Mesendoderm (in vitro differentiated cells): ENCODE measurements around the gene PPFIA2.

Experiments
- DNase-seq: peaks from one replicate; pipeline ENCODE4 v3.0.0; 2013
- H2AK5ac ChIP-seq: 2 replicates; pipeline ENCODE4 v1.6.1; 2013; ENCODE audit warnings: low read length, inconsistent platforms
- H2BK120ac ChIP-seq: 2 replicates; pipeline ENCODE4 v1.6.1; 2013; ENCODE audit warnings: low read depth, mild to moderate bottlenecking, low read length, moderate library complexity, mixed read lengths
- H2BK15ac ChIP-seq: replicated peaks from 2 replicates; pipeline ENCODE4 v1.6.1; 2013; ENCODE audit warnings: low read depth, mild to moderate bottlenecking, moderate library complexity
- H2BK5ac ChIP-seq: 2 replicates; pipeline ENCODE4 v1.6.1; 2013; ENCODE audit warnings: low read length, inconsistent platforms
- H3K18ac ChIP-seq: 2 replicates; pipeline ENCODE4 v1.6.1; 2013; ENCODE audit warnings: mild to moderate bottlenecking, low read length, mixed read lengths
- H3K23ac ChIP-seq: one replicate; pipeline ENCODE4 v1.6.1; 2013; ENCODE audit warnings: low read length
- H3K27ac ChIP-seq: 2 replicates; pipeline ENCODE4 v1.5.1; 2013; ENCODE audit warnings: low read depth, mild to moderate bottlenecking, inconsistent platforms, low read length, moderate library complexity
- H3K27me3 ChIP-seq: 2 replicates; pipeline ENCODE4 v1.6.1; 2013; ENCODE audit warnings: low read length, control low read depth, mild to moderate bottlenecking, inconsistent platforms; ENCODE audit not compliant: insufficient read depth, poor library complexity
- H3K36me3 ChIP-seq: 2 replicates; pipeline ENCODE4 v1.6.1; 2013; ENCODE audit warnings: low read length, inconsistent platforms; ENCODE audit not compliant: control insufficient read depth, insufficient read depth
- H3K4ac ChIP-seq: one replicate; pipeline ENCODE4 v1.6.1; 2013; ENCODE audit warnings: low read depth, mild to moderate bottlenecking, low read length, moderate library complexity
- H3K4me1 ChIP-seq: 2 replicates; pipeline ENCODE4 v1.6.1; 2013; ENCODE audit warnings: low read depth, low read length, inconsistent platforms; ENCODE audit not compliant: control insufficient read depth
- H3K4me2 ChIP-seq: 2 replicates; pipeline ENCODE4 v1.6.1; 2013; ENCODE audit warnings: low read length
- H3K4me3 ChIP-seq: 2 replicates; pipeline ENCODE4 v1.5.1; 2013; ENCODE audit warnings: mild to moderate bottlenecking, low read length
- H3K56ac ChIP-seq: one replicate; pipeline ENCODE4 v1.6.1; 2013; ENCODE audit warnings: low read length
- H3K79me1 ChIP-seq: 2 replicates; pipeline ENCODE4 v1.6.1; 2013; ENCODE audit warnings: low read length, inconsistent platforms
- H3K79me2 ChIP-seq: 2 replicates; pipeline ENCODE4 v1.6.1; 2013; ENCODE audit warnings: mild to moderate bottlenecking, low read length; ENCODE audit not compliant: control insufficient read depth, insufficient read depth
- H3K9ac ChIP-seq: 2 replicates; pipeline ENCODE4 v1.6.1; 2013; ENCODE audit warnings: low read length, inconsistent platforms
- H4K5ac ChIP-seq: one replicate; pipeline ENCODE4 v1.6.1; 2013; ENCODE audit warnings: low read length
- H4K8ac ChIP-seq: one replicate; pipeline ENCODE4 v1.6.1; 2013; ENCODE audit warnings: low read depth, mild to moderate bottlenecking, control low read depth, low read length, moderate library complexity
- WGBS: extraction: QIAGEN DNeasy Blood & Tissue Kit; methylation state at CpG from one replicate; pipeline ENCODE4 v1.1.7; 2013; ENCODE audit warnings: low lambda C conversion rate, missing lambda C conversion rate; ENCODE audit not compliant: insufficient coverage; ENCODE audit errors: extremely low coverage; 5-methylcytosine and 5-hydroxymethylcytosine counted together

Gene PPFIA2

DNA sequence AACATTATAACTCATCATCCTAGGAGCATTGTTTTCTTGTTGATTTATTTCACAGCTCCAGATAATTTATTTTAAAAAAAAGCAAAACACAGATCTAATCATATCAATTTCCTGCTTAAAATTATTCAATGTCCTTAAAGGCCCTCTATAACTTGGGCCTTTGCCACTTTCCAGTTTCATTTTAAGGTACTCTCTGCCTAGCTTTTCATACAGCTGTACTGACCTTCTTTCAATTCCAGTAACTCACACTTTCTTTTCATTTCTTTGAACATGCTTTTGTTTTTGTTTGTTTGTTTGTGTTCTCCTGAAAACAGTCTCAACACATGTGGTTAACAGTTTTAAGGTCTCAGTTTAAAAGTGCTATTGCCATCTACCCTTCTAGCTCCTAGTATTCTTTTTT lies 399.4 kb downstream of the PPFIA2 start:
- Histone ChIP-seq H3K79me1 (no peaks in the 10 kb centered on the region), H3K9ac (no peak overlapping the region), H3K27ac (no peak overlapping the region), H2BK15ac (no peak overlapping the region), H3K36me3 (no peaks in the 10 kb centered on the region), H4K8ac (no peak overlapping the region), H3K4me3 (no peak overlapping the region), H2BK5ac (no peak overlapping the region), H3K23ac (no peak overlapping the region), H3K4ac (no peak overlapping the region), H4K5ac (no peak overlapping the region), H2AK5ac (no peak overlapping the region), H3K56ac (no peak overlapping the region), H3K27me3 (no peaks in the 10 kb centered on the region), H2BK120ac (no peak overlapping the region), H3K4me1 (no peaks in the 10 kb centered on the region), H3K4me2 (no peak overlapping the region), H3K18ac (no peak overlapping the region), H3K79me2 (no peaks in the 10 kb centered on the region)
- DNase-seq: no peak

- no peak overlapping the region for H3K23ac ChIP-seq
- WGBS: no CpG with 5 or more reads among the region's 5 CpGs
Measured at GRCh38 chr12:81354327-81354932, 404.7 kb downstream of the PPFIA2 start.

DNA sequence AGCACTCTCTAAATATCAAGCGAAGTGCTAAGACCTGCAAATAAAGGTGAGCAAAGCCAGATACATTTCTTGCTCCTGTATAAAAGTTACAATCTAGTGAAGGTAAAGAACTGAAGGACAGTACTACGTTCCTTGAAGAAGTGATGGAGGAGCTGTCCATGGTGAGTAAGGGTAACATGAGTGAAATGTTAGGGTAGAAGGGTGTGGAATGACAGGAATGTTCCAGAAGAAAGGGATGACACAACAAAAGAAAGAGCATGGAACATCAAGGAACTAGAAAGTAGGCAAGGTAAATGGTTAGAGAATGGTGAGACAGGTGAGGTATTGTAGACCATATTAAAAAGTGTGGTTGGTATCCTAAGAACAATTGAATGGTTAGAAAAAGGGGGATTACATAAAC lies 408.8 kb downstream of the PPFIA2 start:
- H3K4me3 ChIP-seq: no peak overlapping the region
- H3K56ac ChIP-seq: no peak overlapping the region
- H3K27ac ChIP-seq: no peak overlapping the region
- no peak overlapping the region for H3K9ac ChIP-seq
- WGBS: no CpG with 5 or more reads among the region's 2 CpGs
- H3K27me3 ChIP-seq: no peaks in the 10 kb centered on the region
- H2AK5ac ChIP-seq: no peak overlapping the region
- no peak overlapping the region for H3K23ac ChIP-seq
- H4K5ac ChIP-seq: no peak overlapping the region
- H4K8ac ChIP-seq: no peak overlapping the region
- no peaks in the 10 kb centered on the region for H3K79me2 ChIP-seq
- peak; percentile 71 for DNase-seq
- no peak overlapping the region for H3K18ac ChIP-seq
- H3K4ac ChIP-seq: no peak overlapping the region
- H2BK120ac ChIP-seq: no peak overlapping the region
- no peaks in the 10 kb centered on the region for H3K4me1 ChIP-seq
- no peaks in the 10 kb centered on the region for H3K36me3 ChIP-seq
- no peak overlapping the region for H2BK5ac ChIP-seq
- H3K4me2 ChIP-seq: no peak overlapping the region
- no peaks in the 10 kb centered on the region for H3K79me1 ChIP-seq
- no peak overlapping the region for H2BK15ac ChIP-seq

More at GRCh38 chr12:81354327-81354932, 404.7 kb downstream of the PPFIA2 start:
- Histone ChIP-seq H4K8ac (no peak overlapping the region), H3K79me1 (no peaks in the 10 kb centered on the region), H2BK15ac (no peak overlapping the region), H3K27me3 (no peaks in the 10 kb centered on the region), H3K4ac (no peak overlapping the region), H2BK5ac (no peak overlapping the region), H3K36me3 (no peaks in the 10 kb centered on the region), H3K27ac (no peak overlapping the region), H3K18ac (no peak overlapping the region), H2BK120ac (no peak overlapping the region), H3K9ac (no peak overlapping the region), H3K56ac (no peak overlapping the region), H2AK5ac (no peak overlapping the region), H3K4me3 (no peak overlapping the region), H3K79me2 (no peaks in the 10 kb centered on the region), H4K5ac (no peak overlapping the region), H3K4me1 (no peaks in the 10 kb centered on the region), H3K4me2 (no peak overlapping the region)
- DNase-seq: no peak

DNA sequence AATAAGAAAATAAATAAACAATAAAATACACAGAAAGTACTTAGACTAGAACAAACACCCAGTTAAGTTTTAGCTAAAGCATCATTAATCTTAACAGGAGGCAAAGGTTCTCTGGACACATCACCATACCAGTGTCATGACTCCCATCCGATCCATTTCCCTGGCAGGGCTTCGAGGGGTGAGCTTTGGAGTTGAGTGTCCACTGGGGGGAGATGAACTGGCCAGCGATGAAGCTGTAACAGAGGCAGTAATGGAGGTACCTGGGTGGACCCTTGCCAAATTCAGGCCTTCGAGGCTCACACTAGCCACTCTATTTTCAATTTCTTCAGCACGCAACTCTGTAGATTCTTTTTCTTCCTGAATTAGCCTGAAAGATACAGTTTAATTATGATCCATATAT lies 411.7 kb downstream of the PPFIA2 start:
- no peak overlapping the region for H3K4ac ChIP-seq
- no peak for DNase-seq
- no peak overlapping the region for H3K23ac ChIP-seq
- no peak overlapping the region for H2BK120ac ChIP-seq
- H2BK15ac ChIP-seq: no peak overlapping the region
- no peak overlapping the region for H4K5ac ChIP-seq
- H3K4me3 ChIP-seq: no peak overlapping the region
- no peaks in the 10 kb centered on the region for H3K27me3 ChIP-seq
- no peak overlapping the region for H2BK5ac ChIP-seq
- WGBS: no CpG with 5 or more reads among the region's 5 CpGs
- no peaks in the 10 kb centered on the region for H3K79me1 ChIP-seq
- H3K36me3 ChIP-seq: no peaks in the 10 kb centered on the region
- no peak overlapping the region for H3K9ac ChIP-seq
- H2AK5ac ChIP-seq: no peak overlapping the region
- no peak overlapping the region for H3K18ac ChIP-seq
- no peaks in the 10 kb centered on the region for H3K79me2 ChIP-seq
- no peaks in the 10 kb centered on the region for H3K4me1 ChIP-seq
- no peak overlapping the region for H4K8ac ChIP-seq
- no peak overlapping the region for H3K4me2 ChIP-seq
- no peak overlapping the region for H3K27ac ChIP-seq
- no peak overlapping the region for H3K56ac ChIP-seq

DNA sequence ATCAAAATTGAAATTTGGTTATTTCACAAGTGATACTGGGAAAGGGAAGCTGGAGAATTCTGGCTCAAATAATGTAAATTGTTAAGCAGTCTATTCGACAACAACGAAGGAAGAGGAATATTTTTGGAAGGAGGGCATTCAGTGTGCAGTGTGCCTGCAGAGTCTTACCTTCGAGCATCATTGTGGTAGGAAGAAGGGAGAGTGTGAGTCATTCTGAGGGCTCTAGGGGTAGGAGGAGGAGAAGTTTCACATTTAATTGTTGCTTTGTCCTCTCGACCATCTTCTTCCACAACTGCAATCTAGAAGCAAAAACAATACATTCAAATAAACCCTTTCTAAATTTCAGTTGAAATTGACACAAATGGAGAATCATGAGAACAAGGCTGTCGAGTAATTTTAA lies 418.2 kb downstream of the PPFIA2 start:
- Histone ChIP-seq H3K23ac (no peak overlapping the region), H4K5ac (no peak overlapping the region), H3K4me3 (no peak overlapping the region), H3K79me1 (no peaks in the 10 kb centered on the region), H3K9ac (no peak overlapping the region), H3K27me3 (no peaks in the 10 kb centered on the region), H2BK5ac (no peak overlapping the region), H2BK15ac (no peak overlapping the region), H4K8ac (no peak overlapping the region), H3K18ac (no peak overlapping the region), H3K56ac (no peak overlapping the region), H3K4me1 (no peaks in the 10 kb centered on the region), H3K4ac (no peak overlapping the region), H3K79me2 (no peaks in the 10 kb centered on the region), H3K27ac (no peak overlapping the region), H3K36me3 (no peaks in the 10 kb centered on the region), H3K4me2 (no peak overlapping the region), H2AK5ac (no peak overlapping the region), H2BK120ac (no peak overlapping the region)
- no CpG with 5 or more reads among the region's 5 CpGs for WGBS
- no peak for DNase-seq

- Histone ChIP-seq H3K79me2 (no peaks in the 10 kb centered on the region), H4K8ac (no peak overlapping the region)
Measured at GRCh38 chr12:81339071-81339470, 420.1 kb downstream of the PPFIA2 start.

More at GRCh38 chr12:81339071-81339470, 420.1 kb downstream of the PPFIA2 start:
- H3K9ac ChIP-seq: no peak overlapping the region
- no peak overlapping the region for H3K4ac ChIP-seq
- no peak overlapping the region for H3K18ac ChIP-seq
- no peaks in the 10 kb centered on the region for H3K36me3 ChIP-seq
- no peaks in the 10 kb centered on the region for H3K79me1 ChIP-seq
- H3K4me1 ChIP-seq: no peaks in the 10 kb centered on the region
- H3K4me3 ChIP-seq: no peak overlapping the region
- no peak overlapping the region for H3K23ac ChIP-seq
- no peak overlapping the region for H3K4me2 ChIP-seq
- no peak overlapping the region for H2BK5ac ChIP-seq
- no peak for DNase-seq
- H3K27ac ChIP-seq: no peak overlapping the region
- WGBS: no CpG with 5 or more reads among the region's 4 CpGs
- H2BK15ac ChIP-seq: no peak overlapping the region
- H2AK5ac ChIP-seq: no peak overlapping the region
- no peak overlapping the region for H3K56ac ChIP-seq
- no peaks in the 10 kb centered on the region for H3K27me3 ChIP-seq
- H4K5ac ChIP-seq: no peak overlapping the region
- H2BK120ac ChIP-seq: no peak overlapping the region
